ENCODE results near the gene CENPL.

Gene CENPL

DNA sequence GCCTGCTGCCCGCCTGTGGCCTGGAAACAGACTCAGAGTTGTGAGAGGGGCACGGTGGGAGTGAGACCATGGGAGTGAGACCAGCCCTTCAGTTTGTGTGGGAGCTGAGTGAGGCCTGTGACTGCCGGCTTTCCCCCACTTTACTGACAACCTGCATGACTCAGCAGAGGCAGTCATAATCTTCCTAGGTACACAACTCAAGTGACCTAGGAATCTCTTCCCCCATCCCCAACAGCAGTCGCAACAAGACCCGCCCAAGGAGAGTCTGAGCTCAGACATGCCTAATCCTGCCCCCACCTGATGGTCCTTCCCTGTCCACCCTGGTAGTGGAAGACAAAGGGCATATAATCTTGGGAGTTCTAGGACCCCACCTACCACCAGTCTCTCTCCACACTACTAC, 65.7 kb downstream of the CENPL start:
- no peak for DNase-seq (ENCODE audit: low read depth, low spot score)

DNA sequence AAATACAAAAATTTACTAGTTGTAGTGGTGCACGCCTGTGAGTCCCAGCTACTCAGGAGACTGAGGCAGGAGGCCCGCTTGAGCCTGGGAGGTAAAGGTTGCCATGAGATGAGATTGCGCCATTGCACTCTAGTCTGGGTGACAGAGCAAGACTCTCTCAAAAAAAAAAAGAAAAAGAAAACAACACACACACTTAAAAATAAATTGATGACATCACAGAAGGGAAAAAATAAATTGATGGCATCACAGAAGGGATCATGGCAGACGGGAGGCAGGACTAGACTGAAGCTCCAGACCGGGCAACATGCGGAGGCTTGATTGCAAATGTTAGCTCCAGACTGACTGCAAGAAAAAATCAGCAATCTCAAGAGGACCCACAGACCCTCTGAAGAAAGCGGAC, 66.6 kb downstream of the CENPL start:
- no peak for DNase-seq (ENCODE audit: low read depth, low spot score)

DNA sequence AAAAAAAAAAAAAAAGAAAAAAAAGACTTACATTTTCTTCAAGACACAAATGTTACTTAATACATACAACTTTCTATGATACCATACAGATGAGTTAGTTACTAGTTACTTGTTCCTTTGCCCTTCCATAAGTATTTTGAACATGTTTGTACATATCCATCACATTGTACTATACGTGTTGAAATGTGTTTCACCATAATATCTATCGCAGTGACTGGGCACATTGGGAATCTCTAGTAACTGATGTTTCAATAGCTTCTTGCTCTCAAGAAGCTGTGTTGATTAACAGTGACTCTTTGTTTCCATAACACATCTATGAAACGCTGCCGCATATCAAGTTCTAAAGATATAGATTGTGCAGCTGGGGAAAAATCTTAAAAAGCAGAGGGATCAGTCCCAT, 67.0 kb downstream of the CENPL start:
- no peak for DNase-seq (ENCODE audit: low read depth, low spot score)

DNA sequence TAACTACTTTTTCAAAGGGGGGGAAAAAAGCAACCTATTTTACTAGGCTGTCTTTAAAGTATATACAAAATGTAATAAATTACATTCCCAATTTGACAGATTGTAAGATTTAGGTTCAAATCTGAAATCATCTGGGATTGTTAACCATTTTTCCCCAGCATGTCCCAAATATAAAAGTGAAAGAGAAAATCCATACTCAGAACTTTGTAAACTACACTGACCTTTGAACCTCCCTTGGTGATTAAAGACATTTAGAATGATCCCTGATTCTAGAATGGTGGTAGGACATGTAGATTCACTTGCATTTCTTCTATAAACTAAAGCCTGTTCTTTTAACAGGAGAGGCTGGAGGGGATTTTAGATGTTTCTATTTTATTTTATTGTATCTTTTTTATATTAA, 70.9 kb downstream of the CENPL start:
- DNase-seq (ENCODE audit: low read depth, low spot score): no peak

All from brain pericyte (primary cell).